Activated B cell treated with CpG ODN at 0.5 μM for 24 hours (primary cell): ENCODE measurements around the gene C12orf57. TPM values are rescaled to one million over a fixed set of nuclear protein-coding genes. Genes with fewer than 3 reads are reported as not detected.

Source experiments
- ATAC-seq: fragments of 200-7000 bp; cut with Tn5 transposase; one replicate; pipeline ENCODE4 v1.10.0; 2021; ENCODE audit warnings: low read depth, mild to moderate bottlenecking, moderate library complexity
- CTCF ChIA-PET: fragments of 350-600 bp; sonication (Branson Sonifier 250); formaldehyde crosslinking; loops from one replicate; lab custom pipeline; 2021; ENCODE audit warnings: antibody characterized with exemption; lab: Charles Lee
- POLR2A ChIA-PET: fragments of 350-600 bp; sonication (Branson Sonifier 250); formaldehyde crosslinking; loops from one replicate; lab custom pipeline; 2021; ENCODE audit warnings: antibody characterized with exemption; lab: Charles Lee
- DNase-seq: peaks from one replicate; pipeline ENCODE4 v3.0.0; 2022
- H3K27ac Mint-ChIP-seq: one replicate; pipeline ENCODE4 v1.8.0; 2020; ENCODE audit warnings: mixed read lengths
- H3K27me3 Mint-ChIP-seq: one replicate; pipeline ENCODE4 v1.8.0; 2021; ENCODE audit warnings: mixed read lengths
- H3K36me3 Mint-ChIP-seq: one replicate; pipeline ENCODE4 v1.8.0; 2021; ENCODE audit warnings: low read depth, mixed read lengths
- H3K4me1 Mint-ChIP-seq: one replicate; pipeline ENCODE4 v1.8.0; 2021; ENCODE audit warnings: mixed read lengths
- H3K4me3 Mint-ChIP-seq: one replicate; pipeline ENCODE4 v1.8.0; 2020; ENCODE audit warnings: mild to moderate bottlenecking, mixed read lengths
- H3K9me3 Mint-ChIP-seq: one replicate; pipeline ENCODE4 v1.8.0; 2020; ENCODE audit warnings: mixed read lengths
- CTCF ChIP-seq: fragments of 200-600 bp; IDR thresholded peaks from one replicate; pipeline ENCODE4 v1.8.0; 2022; ENCODE audit warnings: antibody characterized with exemption, mild to moderate bottlenecking
- intact Hi-C: fragments of 100-400 bp; cut with micrococcal nuclease; formaldehyde crosslinking; loops from one replicate; pipeline ENCODE4 v1.15.1; 2024
- total RNA-seq: library from RNA; stranded (reverse); gene quantifications from 2 replicates; pipeline ENCODE4 v1.2.3, GENCODE V29; 2022

C12orf57 gene
- total RNA-seq, 1 donor from 2014 or later, result 54.8 TPM

DNA sequence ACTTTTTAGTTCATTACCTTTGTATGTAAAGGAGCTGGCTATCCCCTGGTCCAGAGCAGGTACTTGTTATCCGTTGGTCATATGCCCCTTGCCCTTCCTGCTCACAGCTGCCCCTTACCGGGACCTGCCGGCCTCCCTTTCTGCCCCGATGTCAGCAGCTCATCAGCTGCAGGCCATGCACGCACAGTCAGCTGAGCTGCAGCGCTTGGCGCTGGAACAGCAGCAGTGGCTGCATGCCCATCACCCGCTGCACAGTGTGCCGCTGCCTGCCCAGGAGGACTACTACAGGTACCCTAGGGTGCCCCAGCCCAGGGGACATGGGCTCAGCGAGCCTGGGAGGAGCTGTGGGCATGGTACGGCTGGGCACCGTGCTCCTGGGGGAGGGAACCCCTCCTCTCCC, 2.6 kb upstream of the C12orf57 start:
- Mint-ChIP-seq H3K36me3 (peaks cover 25% of the 10 kb centered on the region), H3K9me3 (no peaks in the 10 kb centered on the region), H3K27ac (no peak overlapping the region), H3K4me1 (peaks cover 58% of the 10 kb centered on the region), H3K4me3 (no peak overlapping the region), H3K27me3 (no peaks in the 10 kb centered on the region)
- DNase-seq (no peak), ATAC-seq (no peak)
- intact Hi-C loops, result loop anchor here (5.0 kb wide), 1 partner anchor 189 kb away; the partner anchor contains the start of gene MLF2
- ChIA-PET CTCF (interaction anchor here (0.8 to 14.9 kb wide), 4 partner anchors 19 to 72 kb away, joined by 3 to 571 read pairs (median 14); partner anchors contain the start of gene SPSB2), POLR2A (interaction anchor here (0.9 to 24.6 kb wide), 5 partner anchors 16 to 69 kb away, joined by 3 to 1516 read pairs (median 3); partner anchors contain the start of genes PTPN6 and SPSB2)
- no peak for TF ChIP-seq CTCF

DNA sequence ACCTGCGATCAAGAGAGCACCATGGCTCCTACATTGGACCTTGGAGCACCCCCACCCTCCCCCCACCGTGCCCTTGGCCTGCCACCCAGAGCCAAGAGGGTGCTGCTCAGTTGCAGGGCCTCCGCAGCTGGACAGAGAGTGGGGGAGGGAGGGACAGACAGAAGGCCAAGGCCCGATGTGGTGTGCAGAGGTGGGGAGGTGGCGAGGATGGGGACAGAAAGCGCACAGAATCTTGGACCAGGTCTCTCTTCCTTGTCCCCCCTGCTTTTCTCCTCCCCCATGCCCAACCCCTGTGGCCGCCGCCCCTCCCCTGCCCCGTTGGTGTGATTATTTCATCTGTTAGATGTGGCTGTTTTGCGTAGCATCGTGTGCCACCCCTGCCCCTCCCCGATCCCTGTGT, 2.0 kb upstream of the C12orf57 start:
- POLR2A ChIA-PET, result interaction anchor here (0.9 to 24.6 kb wide), 3 partner anchors 17 to 73 kb away, joined by 3 to 1516 read pairs (median 3); partner anchors contain the start of genes PTPN6 and SPSB2
- Mint-ChIP-seq H3K27me3 (no peaks in the 10 kb centered on the region), H3K36me3 (peaks cover 20% of the 10 kb centered on the region), H3K4me1 (peaks cover 58% of the 10 kb centered on the region), H3K27ac (no peak overlapping the region), H3K4me3 (no peak overlapping the region), H3K9me3 (no peaks in the 10 kb centered on the region)
- intact Hi-C loops, result loop anchor here (5.0 kb wide), 1 partner anchor 189 kb away; the partner anchor contains the start of gene MLF2
- TF ChIP-seq CTCF, result no peak
- no peak for DNase-seq
- no peak for ATAC-seq
- CTCF ChIA-PET, result interaction anchor here (0.8 to 14.9 kb wide), 4 partner anchors 19 to 72 kb away, joined by 3 to 571 read pairs (median 14); partner anchors contain the start of gene SPSB2

DNA sequence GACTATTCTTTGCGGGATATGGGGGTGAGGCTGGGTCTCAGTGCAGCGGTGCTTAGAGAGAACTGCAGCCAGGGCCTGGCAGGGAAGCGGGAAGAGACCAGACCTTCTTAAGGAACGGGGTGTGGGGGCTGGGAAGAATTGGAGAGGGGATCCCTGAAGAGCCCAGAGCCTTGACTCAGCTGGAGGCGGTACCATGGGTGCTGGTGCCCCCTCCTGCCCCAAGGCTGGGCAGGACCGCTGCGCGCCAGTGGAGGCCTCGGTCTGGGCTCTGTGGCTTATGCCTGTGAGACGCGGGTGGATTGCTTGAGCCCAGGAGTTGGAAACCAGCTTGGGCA, 1.5 kb upstream of the C12orf57 start:
- no peak for ATAC-seq
- TF ChIP-seq CTCF, result no peak
- intact Hi-C loops, result loop anchor here (5.0 kb wide), 1 partner anchor 190 kb away; the partner anchor contains the start of gene MLF2
- Mint-ChIP-seq H3K36me3 (peaks cover 18% of the 10 kb centered on the region), H3K4me1 (peaks cover 61% of the 10 kb centered on the region), H3K4me3 (no peak overlapping the region), H3K27ac (peak overlapping the region; percentile 96), H3K9me3 (no peaks in the 10 kb centered on the region), H3K27me3 (no peaks in the 10 kb centered on the region)
- ChIA-PET POLR2A (interaction anchor here (0.7 to 24.6 kb wide), 6 partner anchors 8 to 90 kb away, joined by 3 to 1516 read pairs (median 76); partner anchors contain the start of genes ATN1, CDCA3, PTPN6 and SPSB2), CTCF (interaction anchor here (1.9 to 14.9 kb wide), 2 partner anchors 18 kb away, joined by 14 to 571 read pairs; no protein-coding TSS in a partner anchor)
- DNase-seq, result no peak

- H3K9me3 Mint-ChIP-seq, result no peaks in the 10 kb centered on the region
- no peak for TF ChIP-seq CTCF
- ChIA-PET POLR2A (interaction anchor here (0.6 to 24.6 kb wide), 43 partner anchors 8 to 1084 kb away, joined by 3 to 1516 read pairs (median 8); partner anchors contain the start of genes ATN1, C1RL, CDCA3 and COPS7A), CTCF (interaction anchor here (0.7 to 14.9 kb wide), 14 partner anchors 9 to 169 kb away, joined by 3 to 571 read pairs (median 8); partner anchors contain the start of genes C1RL and LPCAT3)
- peak overlapping the region; percentile 91 for H3K4me3 Mint-ChIP-seq
- peak overlapping the region; percentile 96 for H3K27ac Mint-ChIP-seq
- peak; percentile 49 for DNase-seq
- H3K27me3 Mint-ChIP-seq, result no peaks in the 10 kb centered on the region
- intact Hi-C loops, result loop anchor here (1.0 to 5.0 kb wide), 3 partner anchors 8 to 191 kb away; partner anchors contain the start of genes MLF2, PTPN6 and SPSB2
- H3K4me1 Mint-ChIP-seq, result peaks cover 65% of the 10 kb centered on the region
- ATAC-seq, result peak; percentile 37
- peaks cover 16% of the 10 kb centered on the region for H3K36me3 Mint-ChIP-seq
Measured at GRCh38 chr12:6943389-6943721, 467 bp upstream of the C12orf57 start.
